Astrocyte (in vitro differentiated cells and primary cell): Measurements from ENCODE around the gene FHL2. TPM values are rescaled to one million over a fixed set of nuclear protein-coding genes. Genes with fewer than 3 reads are reported as not detected.
A peak's percentile ranks its signal among the peaks of the same experiment; 100 is the strongest.

Experiments
- DNase-seq: peaks from one replicate; pipeline ENCODE4 v3.0.0-alpha.2; 2010; ENCODE audit warnings: low read depth
- FAIRE-seq: peaks from 2 replicates; lab custom pipeline; 2011; peaks lifted over from hg19 to GRCh38; lab: Jason Lieb, UNC
- H2AFZ ChIP-seq: 2 replicates; pipeline ENCODE4 v1.6.0; 2012; ENCODE audit warnings: low read depth, low read length, inconsistent platforms
- H3K27ac ChIP-seq: 2 replicates; pipeline ENCODE4 v1.5.1; 2011; ENCODE audit warnings: low read depth, low read length, inconsistent platforms
- H3K27me3 ChIP-seq: 2 replicates; pipeline ENCODE4 v1.6.0; 2011; ENCODE audit warnings: low read length, inconsistent platforms; ENCODE audit not compliant: insufficient read depth
- H3K36me3 ChIP-seq: 2 replicates; pipeline ENCODE4 v1.5.1; 2011; ENCODE audit warnings: low read length, inconsistent platforms; ENCODE audit not compliant: insufficient read depth
- H3K4me1 ChIP-seq: 2 replicates; pipeline ENCODE4 v1.5.1; 2011; ENCODE audit warnings: low read length, inconsistent platforms; ENCODE audit not compliant: insufficient read depth
- H3K4me2 ChIP-seq: 2 replicates; pipeline ENCODE4 v1.6.0; 2012; ENCODE audit warnings: low read length, inconsistent platforms
- H3K4me3 ChIP-seq: 2 replicates; pipeline ENCODE4 v1.5.1; 2011; ENCODE audit warnings: low read depth, mild to moderate bottlenecking, low read length, inconsistent platforms; ENCODE audit not compliant: insufficient read depth
- H3K79me2 ChIP-seq: 2 replicates; pipeline ENCODE4 v1.6.0; 2012; ENCODE audit warnings: mild to moderate bottlenecking, low read length, inconsistent platforms; ENCODE audit not compliant: insufficient read depth
- H3K9ac ChIP-seq: 2 replicates; pipeline ENCODE4 v1.6.0; 2012; ENCODE audit warnings: mild to moderate bottlenecking, low read length, inconsistent platforms
- H3K9me3 ChIP-seq: 2 replicates; pipeline ENCODE4 v1.5.1; 2012; ENCODE audit warnings: low read depth, mild to moderate bottlenecking, low read length, inconsistent platforms; ENCODE audit not compliant: insufficient read depth
- H4K20me1 ChIP-seq: 2 replicates; pipeline ENCODE4 v1.6.0; 2012; ENCODE audit warnings: low read length, inconsistent platforms; ENCODE audit not compliant: insufficient read depth
- H3K27ac Mint-ChIP-seq: one replicate; pipeline ENCODE4 v1.8.0; 2021; ENCODE audit warnings: mild to moderate bottlenecking, mixed read lengths; ENCODE audit not compliant: unreplicated experiment
- H3K27me3 Mint-ChIP-seq: one replicate; pipeline ENCODE4 v1.8.0; 2021; ENCODE audit warnings: low read depth, mixed read lengths; ENCODE audit not compliant: unreplicated experiment
- H3K36me3 Mint-ChIP-seq: one replicate; pipeline ENCODE4 v1.8.0; 2021; ENCODE audit warnings: low read depth, mixed read lengths; ENCODE audit not compliant: unreplicated experiment
- H3K4me1 Mint-ChIP-seq: one replicate; pipeline ENCODE4 v1.8.0; 2021; ENCODE audit warnings: low read depth, mixed read lengths; ENCODE audit not compliant: unreplicated experiment
- H3K4me3 Mint-ChIP-seq: one replicate; pipeline ENCODE4 v1.8.0; 2021; ENCODE audit warnings: mild to moderate bottlenecking, moderate library complexity, mixed read lengths; ENCODE audit not compliant: unreplicated experiment
- H3K9me3 Mint-ChIP-seq: one replicate; pipeline ENCODE4 v1.8.0; 2021; ENCODE audit warnings: mild to moderate bottlenecking, mixed read lengths; ENCODE audit not compliant: unreplicated experiment
- EZH2 ChIP-seq: IDR thresholded peaks from 2 replicates; pipeline ENCODE4 v1.6.1; 2012; ENCODE audit warnings: mild to moderate bottlenecking, low read length, inconsistent platforms; ENCODE audit not compliant: insufficient read depth
- total RNA-seq: library from RNA; stranded (reverse); gene quantifications from 2 replicates; pipeline ENCODE4 v1.2.1, GENCODE V29; 2021
- TF ChIP-seq, protein P1 (sequence below): IDR thresholded peaks from 2 replicates; pipeline ENCODE4 v1.5.1; 2011; ENCODE audit warnings: low read depth, mild to moderate bottlenecking, inconsistent platforms, low read length, moderate library complexity; ENCODE audit not compliant: insufficient read depth

The FHL2 gene
- total RNA-seq, 1 donor from 2014 or later = 104 TPM

DNA sequence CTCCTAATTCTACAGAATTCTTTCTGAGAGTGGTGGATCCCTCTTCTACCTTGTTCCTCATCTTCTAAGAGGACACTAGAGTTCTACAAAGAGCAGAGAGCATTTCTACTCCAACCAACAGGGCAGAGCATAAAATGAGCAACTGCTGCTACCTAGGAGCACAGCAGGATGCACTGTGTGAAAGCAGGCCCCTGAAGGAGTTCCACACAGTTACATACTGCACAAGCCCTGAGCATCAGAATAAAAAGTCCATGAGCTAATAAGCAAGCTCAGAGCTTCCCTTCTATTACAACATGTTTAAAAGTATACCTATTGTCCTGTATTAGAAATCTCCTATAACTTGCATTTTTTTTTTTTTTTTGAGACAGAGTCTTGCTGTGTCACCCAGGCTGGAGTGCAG lies 8.4 kb downstream of the FHL2 start:
- H3K4me1 ChIP-seq = peaks cover 76% of the 10 kb centered on the region
- peaks cover 79% of the 10 kb centered on the region for H4K20me1 ChIP-seq
- H3K36me3 Mint-ChIP-seq = peaks cover 43% of the 10 kb centered on the region
- peak overlapping the region; percentile 99 for H3K27ac ChIP-seq
- no peak overlapping the region for H2AFZ ChIP-seq
- peak overlapping the region; percentile 94 for H3K4me2 ChIP-seq
- H3K9me3 Mint-ChIP-seq = peaks cover 3% of the 10 kb centered on the region
- no peak overlapping the region for H3K4me3 ChIP-seq
- no peak for DNase-seq
- H3K27me3 Mint-ChIP-seq = no peaks in the 10 kb centered on the region
- no peak overlapping the region for H3K4me3 Mint-ChIP-seq
- H3K9ac ChIP-seq = peak overlapping the region; percentile 50
- FAIRE-seq = no peak
- peaks cover 99% of the 10 kb centered on the region for H3K79me2 ChIP-seq
- H3K27me3 ChIP-seq = no peaks in the 10 kb centered on the region
- TF ChIP-seq, protein P1, sequence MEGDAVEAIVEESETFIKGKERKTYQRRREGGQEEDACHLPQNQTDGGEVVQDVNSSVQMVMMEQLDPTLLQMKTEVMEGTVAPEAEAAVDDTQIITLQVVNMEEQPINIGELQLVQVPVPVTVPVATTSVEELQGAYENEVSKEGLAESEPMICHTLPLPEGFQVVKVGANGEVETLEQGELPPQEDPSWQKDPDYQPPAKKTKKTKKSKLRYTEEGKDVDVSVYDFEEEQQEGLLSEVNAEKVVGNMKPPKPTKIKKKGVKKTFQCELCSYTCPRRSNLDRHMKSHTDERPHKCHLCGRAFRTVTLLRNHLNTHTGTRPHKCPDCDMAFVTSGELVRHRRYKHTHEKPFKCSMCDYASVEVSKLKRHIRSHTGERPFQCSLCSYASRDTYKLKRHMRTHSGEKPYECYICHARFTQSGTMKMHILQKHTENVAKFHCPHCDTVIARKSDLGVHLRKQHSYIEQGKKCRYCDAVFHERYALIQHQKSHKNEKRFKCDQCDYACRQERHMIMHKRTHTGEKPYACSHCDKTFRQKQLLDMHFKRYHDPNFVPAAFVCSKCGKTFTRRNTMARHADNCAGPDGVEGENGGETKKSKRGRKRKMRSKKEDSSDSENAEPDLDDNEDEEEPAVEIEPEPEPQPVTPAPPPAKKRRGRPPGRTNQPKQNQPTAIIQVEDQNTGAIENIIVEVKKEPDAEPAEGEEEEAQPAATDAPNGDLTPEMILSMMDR = no peak
- TF ChIP-seq EZH2 = no peak
- H3K4me1 Mint-ChIP-seq = peaks cover 31% of the 10 kb centered on the region
- no peak overlapping the region for H3K27ac Mint-ChIP-seq
- peaks cover 58% of the 10 kb centered on the region for H3K36me3 ChIP-seq
- no peaks in the 10 kb centered on the region for H3K9me3 ChIP-seq

DNA sequence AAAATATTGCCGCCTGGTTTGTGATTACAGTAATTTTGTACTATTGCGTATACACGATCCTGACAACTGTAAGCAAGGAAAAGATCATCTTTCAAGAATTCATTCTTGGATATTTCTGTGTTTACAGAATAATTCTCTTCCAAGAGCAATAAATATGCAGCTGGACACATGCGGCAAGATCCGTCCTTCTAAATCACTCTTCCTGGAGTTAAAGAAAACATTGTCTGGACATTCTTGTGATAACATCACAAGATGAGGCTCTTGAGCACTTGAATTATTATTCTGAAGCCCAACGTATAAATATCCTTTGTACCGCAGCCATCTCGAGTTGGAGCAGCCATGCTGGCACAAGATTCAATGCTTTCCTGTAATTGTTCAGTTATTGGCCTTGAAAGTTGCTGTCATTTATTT lies 9.9 kb downstream of the FHL2 start:
- H3K36me3 ChIP-seq = peaks cover 58% of the 10 kb centered on the region
- peaks cover 44% of the 10 kb centered on the region for H3K36me3 Mint-ChIP-seq
- no peaks in the 10 kb centered on the region for H3K27me3 Mint-ChIP-seq
- no peak overlapping the region for H3K27ac Mint-ChIP-seq
- peaks cover 82% of the 10 kb centered on the region for H4K20me1 ChIP-seq
- H3K9me3 Mint-ChIP-seq = peaks cover 3% of the 10 kb centered on the region
- H3K9me3 ChIP-seq = no peaks in the 10 kb centered on the region
- FAIRE-seq (peak; percentile 84), DNase-seq (peak; percentile 99)
- peaks cover 63% of the 10 kb centered on the region for H3K4me1 ChIP-seq
- TF ChIP-seq, protein P1 = no peak
- TF ChIP-seq EZH2 = no peak
- H3K4me1 Mint-ChIP-seq = peaks cover 20% of the 10 kb centered on the region
- H3K27ac ChIP-seq = peak overlapping the region; percentile 99
- H3K9ac ChIP-seq = peak overlapping the region; percentile 70
- H2AFZ ChIP-seq = no peak overlapping the region
- H3K79me2 ChIP-seq = peaks cover 99% of the 10 kb centered on the region
- no peaks in the 10 kb centered on the region for H3K27me3 ChIP-seq
- no peak overlapping the region for H3K4me3 Mint-ChIP-seq
- H3K4me3 ChIP-seq = no peak overlapping the region
- peak overlapping the region; percentile 51 for H3K4me2 ChIP-seq

DNA sequence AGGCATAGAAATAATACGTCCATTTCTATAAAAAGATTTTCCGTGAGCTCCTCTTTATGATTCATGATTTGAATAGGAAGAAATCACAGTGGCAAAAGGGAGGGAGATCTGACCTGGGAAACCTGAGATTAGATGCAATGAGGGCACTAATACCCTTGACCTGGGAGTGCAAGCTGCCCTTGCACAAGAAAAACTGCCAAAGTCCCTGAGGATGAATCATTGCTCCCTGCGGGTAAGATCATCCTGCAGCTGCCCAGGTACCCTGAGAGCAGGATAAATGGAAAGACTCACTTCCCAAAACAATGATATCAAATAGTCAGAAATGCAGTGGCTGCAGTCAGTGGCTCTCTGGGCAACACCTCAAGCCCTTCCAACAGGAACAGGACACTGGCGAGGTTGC lies 11.6 kb downstream of the FHL2 start:
- no peak for TF ChIP-seq EZH2
- TF ChIP-seq, protein P1 = no peak
- no peak for FAIRE-seq
- Histone ChIP-seq H4K20me1 (peaks cover 80% of the 10 kb centered on the region), H3K4me3 (no peak overlapping the region), H3K9ac (peak overlapping the region; percentile 36), H3K9me3 (no peaks in the 10 kb centered on the region), H3K27me3 (no peaks in the 10 kb centered on the region), H3K27ac (peak overlapping the region; percentile 99), H2AFZ (no peak overlapping the region), H3K79me2 (peaks cover 98% of the 10 kb centered on the region), H3K36me3 (peaks cover 63% of the 10 kb centered on the region), H3K4me1 (peaks cover 45% of the 10 kb centered on the region), H3K4me2 (peak overlapping the region; percentile 51)
- Mint-ChIP-seq H3K4me1 (peaks cover 11% of the 10 kb centered on the region), H3K27ac (no peak overlapping the region), H3K4me3 (no peak overlapping the region), H3K9me3 (peaks cover 3% of the 10 kb centered on the region), H3K27me3 (no peaks in the 10 kb centered on the region), H3K36me3 (peaks cover 39% of the 10 kb centered on the region)
- no peak for DNase-seq
